ENCODE results near the gene IL26. TPM values are rescaled to one million over a fixed set of nuclear protein-coding genes. Genes with fewer than 3 reads are reported as not detected.

The IL26 gene
- total RNA-seq, 1 donor from 2014 or later, result not detected

GRCh38 chr12:68156636-68157035 lies 69.0 kb downstream of the IL26 start:
- Histone ChIP-seq H3K27ac (no peak overlapping the region), H3K4me3 (no peak overlapping the region), H3K4me1 (no peaks in the 10 kb centered on the region), H3K36me3 (no peaks in the 10 kb centered on the region), H3K27me3 (no peaks in the 10 kb centered on the region), H3K9me3 (no peaks in the 10 kb centered on the region)
- TF ChIP-seq CTCF (IDR thresholded peaks at IDR 0.05), result no peak
- intact Hi-C loops (cut with DNase I), result no loop called here
- ATAC-seq (no peak), DNase-seq (no peak)

- Histone ChIP-seq H3K9me3 (no peaks in the 10 kb centered on the region), H3K27me3 (peaks cover 5% of the 10 kb centered on the region), H3K36me3 (no peaks in the 10 kb centered on the region), H3K27ac (no peak overlapping the region), H3K4me3 (no peak overlapping the region), H3K4me1 (no peaks in the 10 kb centered on the region)
- intact Hi-C loops (cut with DNase I), result no loop called here
- no peak for ATAC-seq
- no peak for DNase-seq
- TF ChIP-seq CTCF (IDR thresholded peaks at IDR 0.05), result no peak
These were observed 70.8 kb downstream of the IL26 start for GRCh38 chr12:68154779-68155178.

Other genes starting within 250 kb of the IL26 start
- not detected for gene IFNG-AS1, start 236.4 kb downstream of the IL26 start, total RNA-seq
- gene IFNG, start 66.1 kb downstream of the IL26 start, total RNA-seq, result not detected
- not detected for gene IL22, start 27.8 kb upstream of the IL26 start, total RNA-seq
- gene MDM1, start 106.6 kb upstream of the IL26 start, total RNA-seq, result 10.5 TPM

All from upper lobe of right lung (tissue), 1 donor.